H1 (cell line): ENCODE data around the gene ANXA6. TPM values are rescaled to one million over a fixed set of nuclear protein-coding genes. Genes with fewer than 3 reads are reported as not detected.

Source experiments
- CHD2 ChIP-seq: IDR thresholded peaks from 2 replicates; pipeline ENCODE4 v1.6.1; 2012; ENCODE audit warnings: low read length, improper control_type of control experiment
- CHD7 ChIP-seq: fragments of 300-600 bp; sonication (generic); IDR thresholded peaks from 2 replicates; pipeline ENCODE4 v1.7.1; 2012; ENCODE audit warnings: low read length, moderate library complexity, mild to moderate bottlenecking, inconsistent platforms; ENCODE audit not compliant: insufficient replicate concordance
- MAX ChIP-seq: IDR thresholded peaks from 2 replicates; pipeline ENCODE4 v1.6.1; 2012; ENCODE audit warnings: inconsistent platforms
- NRF1 ChIP-seq: IDR thresholded peaks from 2 replicates; pipeline ENCODE4 v1.6.1; 2011; ENCODE audit warnings: mild to moderate bottlenecking, low read depth, low read length, improper control_type of control experiment
- TCF12 ChIP-seq: IDR thresholded peaks from 2 replicates; pipeline ENCODE4 v1.6.1; 2011; ENCODE audit warnings: low read depth, mild to moderate bottlenecking, low read length
- polyA plus RNA-seq, 7 experiments: library from polyadenylated mRNA; depleted of rRNA in 3 of 7; stranded (reverse) in 5 of 7; unstranded in 2 of 7; fragments of >200 nt in 5 of 7; fragments of 200-250 nt in 2 of 7; gene quantifications; 1 replicate in 5 of 7; 2 replicates in 1 of 7; 4 replicates in 1 of 7; pipeline versions ENCODE4 v1.2.1 to v1.2.3, GENCODE V29; 2011 to 2013; ENCODE audit warnings: missing spikeins in 2 of 7, mixed read lengths in 2 of 7
- total RNA-seq: library from RNA; stranded (reverse); fragmentation: NEBNext Ultra II Directional; extraction: Animal tissue kit (Norgen Biotek cat#: 25700); gene quantifications from 2 replicates; pipeline ENCODE4 v1.2.1, GENCODE V29; 2021

ANXA6 gene
- total and polyA plus RNA-seq, 2 of the 8 experiments (the other 6 are each of a cell fraction or from before 2014, with no cell fraction given): 61.3 to 78.6 TPM

GRCh38 chr5:151062405-151063141 is 95.0 kb downstream of the ANXA6 start (continued):
- TF ChIP-seq CHD2: no peak
- no peak for TF ChIP-seq TCF12
- TF ChIP-seq MAX: no peak
- no peak for TF ChIP-seq CHD7
- no peak for TF ChIP-seq NRF1
